ENCODE measurements around the gene DFFA. TPM values are rescaled to one million over a fixed set of nuclear protein-coding genes. Genes with fewer than 3 reads are reported as not detected.

DFFA gene
- total and polyA plus RNA-seq, 9 of the 15 experiments (the other 6 are each of a cell fraction or from before 2014, with no cell fraction given), result 39.6 to 74.8 (median 59.2) TPM

GRCh38 chr1:10415211-10415930 is 57.0 kb downstream of the DFFA start (continued):
- TF ChIP-seq ZNF780A (CRISPR knock-in tag; IDR thresholded peaks at IDR 0.05) (no peak), HMGXB4 (CRISPR knock-in tag; IDR thresholded peaks at IDR 0.05) (no peak), MBD1 (CRISPR knock-in tag; IDR thresholded peaks at IDR 0.05) (no peak), GABPA (tag; conservative IDR thresholded peaks at IDR 0.05; ENCODE audit: low read depth) (peak; percentile 81), CHD7 (IDR thresholded peaks at IDR 0.05; ENCODE audit: low read depth, low read length) (no peak), MYNN (IDR thresholded peaks at IDR 0.05) (no peak), MYNN (CRISPR knock-in tag; IDR thresholded peaks at IDR 0.05) (no peak), E2F5 (CRISPR knock-in tag; IDR thresholded peaks at IDR 0.05) (no peak), MXI1 (IDR thresholded peaks at IDR 0.05; ENCODE audit: low read depth, low read length) (no peak), ATF1 (CRISPR knock-in tag; IDR thresholded peaks at IDR 0.05) (no peak), ATF1 (tag; IDR thresholded peaks at IDR 0.05) (no peak; the same call in none of the 2 replicates), ZNF175 (CRISPR knock-in tag; IDR thresholded peaks at IDR 0.05; ENCODE audit: low read depth) (peak; percentile 87), TAL1 (IDR thresholded peaks at IDR 0.05) (no peak)

Measured in K562 (cell line).